GM10847 (cell line): ENCODE measurements around the gene VPS37B.

Experiments
- POLR2A ChIP-seq: IDR thresholded peaks from 2 replicates; pipeline ENCODE4 v1.6.1; 2011; ENCODE audit not compliant: insufficient read length; ENCODE audit errors: extremely low read depth

VPS37B gene

GRCh38 chr12:122834104-122834920 lies 61.6 kb downstream of the VPS37B start:
- TF ChIP-seq POLR2A = no peak

DNA sequence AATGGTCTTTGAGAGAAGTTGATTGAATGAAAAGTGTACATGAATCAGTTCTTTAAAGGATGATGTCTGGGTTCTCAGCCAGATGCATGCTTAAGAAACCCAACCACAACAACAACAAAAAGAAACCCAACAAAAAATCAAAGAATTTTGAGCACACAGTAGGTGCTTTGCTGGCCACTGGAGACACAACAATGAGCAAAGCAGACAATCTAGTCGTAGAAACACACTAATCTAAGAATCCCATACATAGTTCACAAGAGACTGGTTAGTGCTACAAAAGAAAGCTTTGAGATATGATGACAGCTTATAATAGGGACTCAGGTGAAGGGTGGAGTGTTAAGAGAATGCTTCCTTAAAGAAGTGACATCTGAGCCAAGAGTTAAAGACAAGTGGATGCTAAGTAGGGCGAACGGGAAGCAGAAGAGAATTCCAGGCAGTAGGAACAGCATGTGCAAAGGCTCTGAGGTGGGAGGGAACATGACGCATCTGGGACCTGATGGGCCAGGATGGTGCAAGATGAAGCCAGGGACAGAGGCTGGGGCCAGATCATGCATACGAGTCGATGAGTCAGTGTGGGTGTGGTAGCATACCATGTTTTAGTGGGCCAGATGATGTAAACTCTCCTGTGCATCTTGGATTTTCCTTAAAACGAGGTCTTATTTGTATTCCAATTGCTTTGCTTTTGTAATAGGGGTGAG lies 65.3 kb downstream of the VPS37B start:
- no peak for TF ChIP-seq POLR2A

- TF ChIP-seq POLR2A = no peak
Measured at GRCh38 chr12:122827258-122827657, 68.7 kb downstream of the VPS37B start.

- TF ChIP-seq POLR2A = no peak
Measured at GRCh38 chr12:122825773-122826724, 69.9 kb downstream of the VPS37B start.

DNA sequence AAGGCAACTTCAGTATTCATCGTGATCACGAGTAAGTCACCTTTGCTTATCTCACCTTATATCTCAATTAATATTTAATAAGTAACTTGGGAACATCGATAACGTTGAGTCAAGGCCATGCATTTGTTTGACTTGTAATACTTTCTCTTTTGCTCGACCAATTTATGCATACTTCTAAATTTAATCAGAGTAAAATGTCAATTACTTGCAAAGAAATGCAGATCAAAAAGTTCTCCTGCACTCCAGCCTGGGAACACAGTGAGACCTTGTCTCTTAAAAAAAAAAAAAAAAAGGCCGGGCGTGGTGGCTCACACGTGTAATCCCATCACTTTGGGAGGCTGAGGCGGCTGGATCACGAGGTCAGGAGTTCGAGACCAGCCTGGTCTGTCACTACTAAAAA lies 72.5 kb downstream of the VPS37B start:
- no peak for TF ChIP-seq POLR2A

DNA sequence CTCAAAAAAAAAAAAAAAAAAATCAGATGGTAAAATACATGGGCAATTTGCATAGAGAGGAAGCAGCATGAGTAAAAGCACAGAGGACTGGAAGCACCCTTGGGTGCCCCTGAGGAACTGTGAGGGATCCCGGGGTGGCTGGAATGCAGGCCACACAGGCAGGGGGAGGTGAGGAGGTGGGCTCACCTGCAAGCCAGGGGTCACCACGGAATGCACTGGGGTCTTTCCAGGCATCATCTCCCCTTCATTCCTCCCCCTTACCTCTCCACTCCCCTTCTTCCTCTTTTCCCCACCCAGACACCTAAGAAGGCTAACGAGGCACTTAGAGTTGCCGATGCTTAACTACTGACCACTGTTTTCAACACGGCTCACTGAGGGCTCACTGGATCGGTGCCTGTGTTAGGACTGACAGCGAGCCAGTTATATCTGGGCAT lies 75.1 kb downstream of the VPS37B start:
- TF ChIP-seq POLR2A = no peak

DNA sequence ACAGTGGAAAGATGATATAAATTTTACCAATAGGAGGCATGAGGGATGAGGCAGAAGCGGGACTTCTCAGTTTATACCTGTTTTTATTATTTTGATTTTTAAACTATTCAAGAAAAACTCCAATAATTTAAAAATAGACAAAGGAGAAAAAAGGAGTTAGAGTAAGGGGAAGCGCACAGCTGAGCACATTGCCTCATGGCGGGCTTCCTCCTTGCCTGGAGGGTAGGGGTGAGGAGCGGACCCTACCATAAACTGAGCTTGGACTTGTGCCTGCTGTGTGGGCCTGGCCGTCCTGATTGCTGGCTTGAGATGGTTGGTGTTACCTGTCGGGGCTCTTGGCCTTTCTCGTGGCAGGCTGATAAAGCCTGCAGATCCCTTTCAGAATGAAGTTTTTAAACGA lies 75.8 kb downstream of the VPS37B start:
- TF ChIP-seq POLR2A = no peak

DNA sequence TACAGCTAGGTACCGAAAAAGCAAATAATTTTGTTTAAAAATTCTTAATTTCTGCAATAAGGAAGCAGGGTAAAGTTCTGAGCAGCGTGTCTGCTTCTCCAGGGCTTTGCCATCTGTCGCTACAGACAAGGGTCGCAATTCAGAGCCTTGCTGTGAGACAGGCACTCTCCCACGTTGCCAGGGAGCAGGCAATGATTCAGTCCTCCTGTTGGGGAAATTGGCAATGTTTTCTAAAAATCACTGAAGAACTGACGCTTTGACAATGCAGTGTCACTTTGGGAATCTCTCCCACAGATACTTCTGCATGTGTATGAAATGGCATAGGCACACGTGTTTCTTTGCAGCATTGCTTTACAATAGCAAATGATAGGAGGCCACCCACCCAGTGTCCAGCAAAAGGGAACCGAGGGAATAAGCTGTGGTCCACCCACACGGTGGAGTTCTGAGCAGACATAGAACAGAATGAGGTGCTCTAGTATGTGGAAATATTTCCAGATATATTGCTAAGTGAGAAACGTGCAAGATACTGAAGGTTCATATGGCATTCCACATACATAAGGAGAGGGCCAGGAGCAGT lies 76.6 kb downstream of the VPS37B start:
- TF ChIP-seq POLR2A = no peak
